Activated CD8-positive, alpha-beta memory T cell treated with anti-CD3 and anti-CD28 coated beads for 1 hour (primary cell): ENCODE data around the gene FAM110A.
"Not testable (repeated sequence)": the region's sequence is repeated elsewhere in the genome, so short reads cannot be mapped to it uniquely, and the experiment has no call there.

Source experiments
- DNase-seq, 2 donors: peaks; one replicate each; pipeline ENCODE4 v3.0.0-alpha.2; 2020; ENCODE audit warnings: low read depth in 1 of 2; ENCODE audit errors: extremely low read depth in 1 of 2

The FAM110A gene

GRCh38 chr20:833450-834150 lies at the start of gene FAM110A:
TSS of gene FAM110A (plus strand) at chr20:833715. CDS start at chr20:844805, 11,090 bp downstream.
- DNase-seq: peak; percentile 86 to 93

- no peak for DNase-seq
Measured at GRCh38 chr20:787825-788224, 45.7 kb upstream of the FAM110A start.

GRCh38 chr20:791056-791455 lies 42.5 kb upstream of the FAM110A start:
- DNase-seq: no peak

GRCh38 chr20:792248-792647 lies 41.3 kb upstream of the FAM110A start:
- no peak for DNase-seq

GRCh38 chr20:796921-797320 lies 36.6 kb upstream of the FAM110A start:
- no peak for DNase-seq

- DNase-seq: not testable (repeated sequence)
Measured at GRCh38 chr20:798746-799145, 34.8 kb upstream of the FAM110A start.

GRCh38 chr20:800026-800425 lies 33.5 kb upstream of the FAM110A start:
- not testable (repeated sequence) for DNase-seq

- DNase-seq: no peak
Measured at GRCh38 chr20:801678-802077, 31.8 kb upstream of the FAM110A start.

- DNase-seq: no peak
Measured at GRCh38 chr20:805713-806112, 27.8 kb upstream of the FAM110A start.

- not testable (repeated sequence) for DNase-seq
Measured at GRCh38 chr20:811776-812434, 21.6 kb upstream of the FAM110A start.

- DNase-seq: not testable (repeated sequence)
Measured at GRCh38 chr20:812435-812814, 21.1 kb upstream of the FAM110A start.

GRCh38 chr20:813390-813789 lies 20.1 kb upstream of the FAM110A start:
- DNase-seq: no peak

- no peak for DNase-seq
Measured at GRCh38 chr20:815226-815625, 18.3 kb upstream of the FAM110A start.

- peak; percentile 40 to 58 for DNase-seq
Measured at GRCh38 chr20:815914-816606, 17.5 kb upstream of the FAM110A start.

GRCh38 chr20:818001-818664 lies 15.4 kb upstream of the FAM110A start:
- no peak for DNase-seq

GRCh38 chr20:819680-820322 lies 13.7 kb upstream of the FAM110A start:
- DNase-seq: no peak

GRCh38 chr20:820323-820953 lies 13.1 kb upstream of the FAM110A start:
- no peak for DNase-seq

- no peak for DNase-seq
Measured at GRCh38 chr20:821046-821730, 12.3 kb upstream of the FAM110A start.

GRCh38 chr20:821731-822065 lies 11.8 kb upstream of the FAM110A start:
- no peak for DNase-seq
